NCI-H1048 (cell line): ENCODE results near the gene HIGD1C.
"Not testable (repeated sequence)": the region's sequence is repeated elsewhere in the genome, so short reads cannot be mapped to it uniquely, and the experiment has no call there.

ENCODE experiments used
- DNase-seq: peaks from one replicate; lab custom pipeline; 2025; lab: John Stamatoyannopoulos, UW

Gene HIGD1C

DNA sequence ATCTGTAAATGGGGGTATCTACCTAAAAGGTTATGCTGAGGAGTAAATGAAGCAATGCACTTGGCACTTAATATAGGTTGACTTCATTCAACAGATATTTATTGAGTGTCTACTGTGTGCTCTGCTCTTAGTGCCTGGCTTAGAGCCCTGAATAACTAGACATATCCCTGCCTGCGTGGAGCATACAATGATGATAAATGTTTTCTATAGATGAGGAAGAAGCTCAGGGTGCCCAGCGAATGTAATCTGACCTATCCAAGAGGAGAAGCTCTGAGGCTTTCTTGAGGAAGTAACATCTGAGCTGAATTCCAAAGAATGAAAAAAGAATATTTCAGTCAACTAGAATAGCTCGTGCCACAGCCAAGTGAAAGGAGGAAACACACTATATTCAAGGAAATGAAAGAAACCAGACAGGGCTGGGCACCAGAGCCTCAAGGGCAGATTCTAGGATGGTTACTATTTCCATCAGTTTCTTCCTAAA is 17.9 kb upstream of the HIGD1C start:
- DNase-seq, result no peak

DNA sequence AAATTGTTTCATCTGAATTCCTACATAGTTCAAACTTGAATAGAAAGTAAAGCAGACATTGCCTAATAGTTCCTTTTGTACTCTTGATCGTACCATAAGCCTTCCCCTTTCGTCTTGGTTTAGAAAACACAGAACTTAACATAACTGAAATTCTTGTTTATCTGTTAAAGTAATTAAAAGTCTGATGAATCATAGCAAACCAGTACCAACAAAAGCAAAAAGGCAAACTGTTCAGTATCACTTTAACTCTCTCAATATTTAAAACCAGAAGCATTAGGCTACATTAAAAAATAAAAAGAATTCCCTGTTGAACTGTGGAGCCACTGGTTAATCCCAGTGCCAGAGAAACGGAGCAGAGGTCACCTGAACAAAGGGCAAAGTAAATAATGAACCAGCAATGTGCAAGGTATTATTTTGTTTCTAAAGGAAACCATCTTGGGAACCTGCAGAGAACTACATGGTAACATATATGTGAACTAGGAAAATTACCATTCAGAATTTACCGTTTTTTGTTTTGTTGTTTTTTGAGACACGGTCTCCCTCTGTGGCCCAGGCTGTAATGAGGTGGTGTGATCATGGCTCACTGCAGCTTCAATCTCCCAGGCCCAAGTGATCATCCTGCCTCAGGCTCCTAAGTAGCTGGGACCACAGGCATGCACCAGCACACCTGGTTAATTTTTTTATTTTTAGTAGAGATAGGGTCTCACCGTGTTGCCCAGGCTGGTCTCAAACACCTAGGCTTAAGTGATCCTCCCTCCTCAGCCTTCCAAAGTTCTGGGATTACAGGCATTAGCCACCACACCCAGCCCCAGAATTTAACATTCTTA is 17.1 kb upstream of the HIGD1C start:
- DNase-seq, result no peak

DNA sequence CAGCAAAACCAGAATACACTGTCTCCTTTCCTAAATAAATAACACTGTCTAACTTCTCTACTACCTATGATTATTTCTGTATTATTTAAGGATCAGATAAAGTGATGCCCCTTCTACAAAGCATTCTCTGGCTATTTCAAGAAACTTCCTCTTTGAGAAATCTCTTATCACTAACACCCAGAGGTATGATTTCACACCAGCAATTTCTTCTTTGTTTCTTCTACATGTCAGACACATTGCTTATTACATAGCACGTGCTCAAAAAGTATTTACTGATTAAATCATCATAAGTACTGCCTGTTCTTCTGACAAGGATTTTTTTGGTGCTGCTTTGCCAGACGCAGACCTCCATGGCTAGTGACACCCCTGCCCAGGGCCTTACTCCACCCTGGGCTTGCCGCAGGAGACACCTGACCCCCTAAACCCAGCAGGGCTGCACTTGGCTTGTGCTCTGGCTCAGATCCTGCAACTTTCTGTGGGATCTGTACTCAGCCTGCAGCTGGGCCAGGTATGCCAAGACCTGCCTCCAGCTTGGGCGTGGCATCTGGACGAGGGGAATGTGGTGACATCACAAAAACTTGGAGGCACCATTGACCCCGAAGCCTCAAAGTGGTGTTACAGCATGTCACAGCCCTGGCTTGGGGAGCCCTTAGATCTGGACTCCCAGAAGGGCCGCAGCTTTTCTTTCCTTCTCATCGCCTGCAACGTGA is 15.4 kb upstream of the HIGD1C start:
- DNase-seq, result no peak

DNA sequence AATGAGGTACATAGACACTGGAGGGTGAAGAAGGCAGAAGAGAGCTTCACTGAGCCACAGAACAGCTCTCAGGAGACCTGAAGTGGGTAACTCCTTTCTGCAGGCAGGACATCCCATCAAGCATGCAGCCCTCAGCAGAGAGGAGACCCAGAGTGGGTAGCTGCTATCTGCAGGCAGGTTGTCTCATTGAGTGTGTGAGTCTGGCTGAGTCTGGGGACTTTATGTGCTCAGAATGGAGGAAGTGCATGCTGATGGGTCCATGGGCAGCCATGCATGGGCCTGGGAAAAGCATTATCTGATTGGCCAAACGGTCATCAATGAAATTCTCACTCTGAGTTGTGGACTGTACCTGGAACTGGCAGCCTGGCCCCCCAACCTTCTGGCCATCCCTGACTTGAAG is 14.7 kb upstream of the HIGD1C start:
- DNase-seq, result no peak

DNA sequence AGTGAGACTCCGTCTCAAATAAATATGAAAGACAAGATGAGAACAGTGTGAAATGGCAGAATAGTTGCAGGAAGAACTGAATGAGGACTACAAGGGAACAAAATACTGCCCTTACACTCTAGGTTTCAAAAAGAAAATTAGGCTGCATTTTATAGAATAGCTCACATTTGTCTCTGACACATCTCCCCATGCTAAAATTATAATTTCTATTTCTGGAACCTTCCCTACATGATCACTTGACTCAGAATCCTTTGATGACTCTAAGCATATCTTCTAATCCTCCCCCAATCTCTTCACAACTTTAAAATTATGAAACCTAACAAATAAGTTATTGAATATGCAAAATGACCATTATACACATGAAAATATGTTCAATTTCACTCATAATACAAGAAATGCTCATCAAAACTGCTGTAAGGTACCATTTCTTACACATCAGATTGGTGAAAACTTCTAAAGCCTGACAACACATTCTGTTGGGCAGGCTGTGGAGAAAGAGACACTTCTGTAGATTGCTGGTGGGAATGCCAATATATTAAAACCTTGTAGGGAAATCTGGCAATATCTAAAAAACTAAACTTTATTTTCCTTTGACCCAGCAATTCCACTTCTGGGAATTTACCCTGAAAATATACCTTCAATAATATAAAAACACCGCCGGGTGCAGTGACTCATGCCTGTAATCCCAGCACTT is 4.3 kb upstream of the HIGD1C start:
- no peak for DNase-seq

DNA sequence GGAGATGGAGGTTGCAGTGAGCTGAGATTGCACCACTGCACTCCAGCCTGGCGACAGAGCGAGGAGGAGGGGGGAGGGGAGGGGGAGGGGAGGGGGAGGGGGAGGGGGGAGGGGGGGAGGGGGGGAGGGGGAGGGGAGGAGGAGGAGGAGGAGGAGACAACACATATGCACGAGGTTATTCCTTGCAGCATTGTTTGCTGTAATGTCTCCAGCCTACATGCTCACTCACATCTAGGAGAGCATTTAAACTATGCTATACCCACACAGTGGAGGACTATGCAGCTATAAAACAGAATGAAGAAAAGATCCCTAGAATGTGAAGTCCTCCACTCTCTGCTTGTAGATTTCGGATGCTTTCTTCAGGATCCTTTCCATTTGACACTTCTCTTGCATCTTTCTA is 3.5 kb upstream of the HIGD1C start:
- DNase-seq, result no peak

DNA sequence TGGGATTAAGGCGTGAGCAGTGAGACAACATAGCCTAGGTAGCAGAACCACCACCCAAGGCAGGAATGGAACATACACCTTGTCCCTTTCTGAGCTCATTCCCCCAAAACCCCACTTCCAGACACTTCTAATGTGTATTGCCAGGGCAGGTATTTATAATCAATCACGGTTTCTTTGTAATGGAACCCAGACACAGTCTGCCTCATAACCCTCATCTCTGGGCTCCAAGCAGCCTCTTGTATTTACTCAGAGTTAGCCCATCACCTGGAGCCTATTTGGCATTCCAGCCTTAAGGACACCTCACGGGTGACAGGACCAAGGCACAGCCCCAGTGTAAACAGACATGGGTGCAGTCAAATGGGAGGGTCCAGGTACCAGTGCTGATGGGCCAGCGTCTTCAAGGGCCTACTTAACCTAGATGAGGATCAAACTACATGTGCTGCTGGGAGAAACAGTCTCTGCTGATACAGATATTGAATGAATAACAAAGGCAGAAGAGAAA is 2.5 kb upstream of the HIGD1C start:
- no peak for DNase-seq

DNA sequence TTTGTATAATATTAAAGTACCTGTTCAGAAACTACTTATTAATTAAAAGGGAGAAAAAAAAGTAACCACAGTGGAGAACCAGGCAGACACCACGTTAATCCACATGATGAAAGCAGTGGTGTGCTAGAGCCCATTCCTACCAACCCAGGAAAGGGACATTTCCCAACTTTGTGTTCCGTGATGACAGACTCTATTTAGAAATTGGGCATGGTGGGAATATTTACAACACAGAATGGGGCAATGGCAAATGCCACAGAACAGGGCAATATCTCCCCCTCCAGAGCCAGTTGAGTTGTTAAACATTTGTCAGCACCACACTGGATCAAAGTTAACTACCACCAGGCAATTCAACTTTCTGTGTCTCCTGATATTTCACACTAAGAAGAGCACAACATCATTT is 1.2 kb upstream of the HIGD1C start:
- no peak for DNase-seq

DNA sequence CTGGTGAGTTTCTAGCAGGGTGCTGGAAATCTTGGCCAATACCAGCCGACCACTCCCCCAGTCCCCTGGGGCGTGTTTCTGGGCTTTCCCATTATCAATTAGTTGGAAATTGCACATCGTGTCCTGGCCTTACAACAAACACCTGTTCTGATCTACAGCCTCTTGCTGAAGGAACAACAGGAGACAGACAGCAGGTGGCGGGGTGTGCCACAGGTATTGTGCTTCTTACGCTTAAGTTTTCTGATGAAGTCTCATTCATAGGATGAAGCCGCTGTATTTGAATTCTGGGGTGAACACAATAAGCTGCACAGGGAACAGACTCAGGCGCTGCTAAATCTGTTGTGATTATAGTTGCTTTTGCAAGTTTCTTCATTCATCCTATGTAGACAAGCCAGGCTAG is 703 bp downstream of the HIGD1C start:
- no peak for DNase-seq

DNA sequence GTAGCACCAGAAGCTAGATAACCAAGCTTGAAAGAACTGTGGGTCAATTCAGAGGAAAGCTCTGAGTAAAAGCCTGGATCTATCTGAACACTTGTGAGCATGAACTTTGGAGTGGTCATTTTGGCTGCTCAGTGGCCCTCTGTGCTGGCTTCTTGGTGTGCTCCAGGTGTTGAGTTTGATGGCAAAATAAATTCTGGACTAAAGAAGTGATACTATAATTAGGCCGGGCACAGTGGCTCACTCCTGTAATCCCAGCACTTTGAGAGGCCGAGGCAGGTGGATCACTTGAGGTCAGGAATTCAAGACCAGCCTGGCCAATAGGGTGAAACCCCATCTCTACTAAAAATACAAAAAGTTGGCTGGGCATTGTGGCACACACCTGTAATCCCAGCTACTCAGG is 2.4 kb downstream of the HIGD1C start:
- DNase-seq, result not testable (repeated sequence)

DNA sequence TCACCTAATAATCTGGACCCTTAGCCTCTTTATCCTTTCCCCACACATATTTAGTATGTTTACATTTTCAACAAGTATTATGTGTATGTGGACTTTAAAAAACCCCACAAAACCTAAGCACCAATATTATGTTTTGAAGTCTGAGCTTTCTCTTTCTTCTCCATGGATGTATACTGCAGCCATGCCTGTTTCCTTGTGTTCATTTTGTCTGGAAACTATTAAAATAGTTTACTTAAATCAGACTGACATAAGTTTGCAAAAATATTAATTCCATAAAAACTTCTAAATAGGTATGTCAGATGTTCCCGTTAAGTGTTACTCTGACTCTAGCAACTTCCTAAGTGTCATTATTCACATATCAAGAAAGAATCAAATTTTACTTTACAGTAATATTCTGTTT is 2.9 kb downstream of the HIGD1C start:
- DNase-seq, result no peak

DNA sequence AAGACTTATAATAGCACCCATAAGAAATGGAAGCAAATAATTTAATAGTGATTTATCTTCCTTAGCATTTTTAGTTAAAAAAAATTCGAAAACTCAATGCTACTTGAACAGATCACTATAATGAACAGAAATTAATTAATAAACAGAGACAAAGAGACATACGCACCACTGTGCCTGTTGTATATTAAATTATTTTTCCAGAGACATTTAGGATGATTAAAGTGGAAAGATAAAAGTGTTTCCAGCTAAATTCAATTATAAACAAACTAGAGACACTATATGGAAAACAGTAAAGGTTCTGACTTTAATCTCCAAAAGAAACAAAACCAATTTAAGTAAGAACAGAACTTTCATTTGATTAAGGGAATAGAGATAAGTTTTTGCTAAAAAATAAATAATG is 3.4 kb downstream of the HIGD1C start:
- DNase-seq, result no peak

DNA sequence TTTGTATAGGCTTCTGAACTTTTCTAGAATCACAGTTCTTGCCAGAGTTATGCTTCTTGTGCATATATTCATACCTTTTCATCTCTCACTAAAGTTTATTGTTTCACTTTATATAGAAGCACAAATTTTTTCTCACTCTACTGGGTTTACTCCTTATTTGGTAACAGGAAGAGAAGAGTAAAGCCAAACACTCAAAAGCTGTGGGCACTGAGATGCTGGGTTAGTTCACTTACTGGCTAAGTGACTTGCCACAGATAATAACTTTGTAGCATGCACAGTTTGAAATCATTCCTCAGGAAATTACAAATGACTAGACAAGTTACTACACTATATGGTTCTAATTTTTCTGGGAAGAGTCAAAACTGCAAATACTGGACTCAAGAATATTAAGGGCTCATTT is 7.8 kb downstream of the HIGD1C start:
- DNase-seq, result no peak

DNA sequence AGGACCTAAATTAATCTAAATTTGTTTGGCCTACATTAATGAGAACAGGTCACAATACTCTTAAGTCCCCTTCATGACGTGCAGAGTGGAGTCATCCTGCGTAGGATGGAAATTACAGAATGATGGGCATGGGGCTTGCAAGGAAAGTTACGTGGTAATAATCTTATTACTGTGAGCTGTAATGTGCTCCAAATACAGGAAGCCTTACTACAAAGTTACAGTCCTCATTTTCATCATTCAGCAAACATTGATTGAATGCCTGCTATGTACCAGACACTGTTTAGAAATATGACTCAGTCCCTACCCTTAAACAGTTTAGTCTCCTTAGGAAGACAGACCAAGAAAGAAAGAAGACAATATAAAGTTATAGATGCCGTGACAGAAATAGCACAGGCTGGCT is 9.4 kb downstream of the HIGD1C start:
- no peak for DNase-seq

DNA sequence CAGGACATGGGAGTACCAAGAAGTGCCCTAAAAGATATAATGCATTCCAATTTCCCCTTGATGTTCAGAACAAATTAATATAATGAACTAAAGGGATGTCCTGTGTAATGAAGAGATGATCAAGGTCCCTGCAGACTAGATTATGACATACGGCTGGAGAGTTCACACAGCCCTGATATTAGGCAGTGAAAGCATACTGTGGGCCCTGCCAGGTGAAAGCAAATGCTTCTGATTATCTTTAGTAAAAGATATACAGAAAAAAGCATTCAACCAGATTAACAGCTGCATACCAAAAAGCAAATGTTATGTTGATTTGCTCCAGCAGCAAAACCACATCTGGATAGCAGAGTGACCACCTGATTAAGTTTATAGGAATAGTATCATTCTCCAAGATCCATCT is 12.1 kb downstream of the HIGD1C start:
- no peak for DNase-seq

DNA sequence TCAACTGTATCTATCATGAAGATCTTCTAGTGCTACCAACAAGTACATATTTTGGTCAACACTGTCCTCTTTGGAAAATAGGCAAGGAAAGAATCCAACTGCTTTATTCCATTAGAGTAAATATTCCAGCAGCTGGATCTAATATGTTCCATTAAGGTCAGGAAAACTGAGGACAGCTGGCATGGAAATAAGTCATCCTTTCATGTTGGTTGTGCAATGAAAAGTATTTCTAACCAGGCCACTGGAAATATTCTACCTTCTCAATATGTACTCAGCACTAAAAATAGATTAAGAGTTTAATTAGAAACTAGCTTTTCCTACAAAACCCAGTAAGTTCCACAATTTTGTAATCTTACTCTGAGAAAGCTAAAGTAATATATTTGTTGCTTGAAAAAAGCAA is 19.6 kb downstream of the HIGD1C start:
- DNase-seq, result no peak

DNA sequence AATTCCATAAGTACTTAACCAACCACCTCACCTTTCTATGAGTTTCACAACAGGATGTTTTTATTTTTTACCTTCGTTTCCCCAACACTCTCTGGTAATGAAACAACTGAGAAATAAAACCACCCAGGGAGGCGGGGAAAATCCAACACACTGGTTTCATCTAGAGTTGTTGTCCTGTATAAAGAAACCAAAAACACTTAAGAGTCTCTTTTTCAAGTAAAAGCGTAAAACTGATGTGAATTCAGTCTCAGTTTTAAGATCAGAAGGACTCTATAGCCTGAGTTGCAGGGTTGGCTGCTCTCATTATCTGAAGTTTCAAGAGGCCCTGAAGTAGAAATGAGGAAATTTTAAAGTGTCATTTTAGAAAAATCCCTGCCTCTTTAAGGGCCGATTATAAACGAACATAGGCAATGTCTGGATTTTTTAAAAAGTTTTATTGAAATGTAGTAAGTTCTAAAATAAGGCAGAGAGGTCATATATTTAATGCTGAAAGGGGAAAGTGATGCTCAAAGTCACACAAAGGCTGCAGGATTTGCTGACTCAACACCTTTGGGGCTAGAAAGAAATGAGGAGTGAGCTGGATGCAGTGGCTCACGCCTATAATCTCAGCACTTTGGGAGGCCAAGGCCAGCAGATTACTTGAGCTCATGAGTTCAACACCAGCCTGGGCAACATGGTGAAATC is 27.2 kb downstream of the HIGD1C start:
- DNase-seq, result no peak

DNA sequence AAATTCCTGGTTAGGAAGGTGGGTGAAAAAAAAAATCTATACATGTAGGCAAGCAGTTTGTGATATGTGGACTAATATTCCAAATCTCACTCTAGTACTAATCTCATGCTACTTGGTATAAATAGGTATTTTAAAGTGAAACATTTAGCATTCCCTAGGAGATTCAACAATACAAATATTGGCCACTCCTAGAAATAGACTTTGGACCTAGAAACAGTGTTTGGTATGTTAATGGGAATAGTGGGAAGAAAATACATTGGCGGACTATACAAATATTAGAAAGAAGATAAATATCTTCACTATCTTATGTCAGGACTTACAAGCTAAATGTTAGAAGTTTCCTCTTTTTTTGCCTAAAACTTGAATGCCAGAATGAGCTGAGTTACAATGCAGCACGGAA is 28.2 kb downstream of the HIGD1C start:
- no peak for DNase-seq

DNA sequence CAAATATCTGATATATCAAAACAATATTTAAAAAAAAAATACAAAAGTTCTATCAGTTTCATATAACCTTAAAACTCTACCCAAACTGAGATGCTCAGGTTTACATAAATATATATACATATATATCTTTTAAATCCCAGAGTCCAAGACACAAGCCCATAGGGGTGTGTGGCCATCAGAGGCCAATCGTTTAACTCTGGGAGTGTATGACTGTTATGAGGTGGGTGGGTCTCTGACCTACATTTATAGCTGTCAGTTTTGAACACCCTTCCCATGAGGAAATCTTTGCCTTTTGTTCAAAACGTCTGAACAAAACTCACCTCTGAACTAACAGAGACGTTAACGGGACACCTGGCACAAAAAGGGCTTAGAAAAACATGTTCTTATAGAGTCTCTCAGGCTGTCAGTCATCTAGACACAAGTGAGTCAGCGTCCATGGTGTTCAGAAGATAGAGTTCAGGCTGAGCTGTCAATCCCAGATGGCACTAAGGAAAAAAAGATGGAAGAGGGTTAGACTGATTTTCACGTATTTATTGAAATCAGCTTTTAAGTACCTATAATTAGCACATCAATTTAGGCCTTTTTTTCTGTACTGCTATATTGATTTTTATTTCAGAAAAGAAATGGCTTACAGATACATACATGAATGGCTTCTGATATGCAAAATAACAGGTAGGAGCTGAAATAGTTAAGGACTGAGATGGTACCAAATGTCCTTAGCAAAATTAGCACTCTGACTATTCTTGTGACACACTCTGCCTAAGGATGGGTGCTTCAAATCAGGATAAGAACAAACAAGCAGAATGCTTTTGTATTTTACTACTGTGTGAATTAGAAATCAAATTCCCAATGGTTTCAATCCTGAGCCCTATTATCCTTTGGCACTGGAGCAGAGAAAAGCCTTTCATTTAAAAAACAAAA is 29.2 kb downstream of the HIGD1C start:
- DNase-seq, result no peak

DNA sequence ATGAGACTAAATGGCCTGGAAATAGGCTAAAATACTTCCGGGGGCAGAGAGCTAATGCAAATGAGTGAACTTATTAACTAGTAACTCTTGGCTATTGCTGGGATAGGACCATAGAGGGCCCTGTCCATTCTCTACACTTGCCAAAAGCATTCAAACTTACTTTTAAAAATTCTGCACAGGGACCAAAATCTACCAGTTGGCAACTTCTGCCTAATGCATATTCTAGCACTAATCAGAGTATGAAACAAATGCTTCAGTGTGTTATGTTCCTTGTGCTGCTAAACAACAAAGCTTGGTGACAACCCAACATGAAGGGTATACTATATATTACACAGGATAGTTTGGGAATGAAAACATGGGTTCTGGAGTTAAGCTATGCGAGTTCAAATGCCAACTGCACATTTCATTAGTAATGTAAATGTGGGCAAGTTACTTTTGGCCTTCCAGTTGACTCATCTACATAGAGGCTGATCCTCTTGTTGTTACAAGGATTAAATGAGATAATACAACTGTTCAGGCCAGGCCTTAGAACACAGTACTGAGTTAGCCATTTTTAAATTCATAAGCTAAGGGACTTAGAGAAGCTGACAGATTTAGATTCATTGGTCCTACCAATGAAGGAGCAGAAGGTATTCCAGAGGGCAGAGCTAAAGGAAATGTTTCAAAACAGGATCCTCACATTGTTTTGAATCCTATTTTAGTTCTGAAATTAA is 32.4 kb downstream of the HIGD1C start:
- no peak for DNase-seq
